Ovary (tissue), 10 donors: ENCODE results near the gene OR4F6. TPM values are rescaled to one million over a fixed set of nuclear protein-coding genes. Genes with fewer than 3 reads are reported as not detected.
A peak's percentile ranks its signal among the peaks of the same experiment; 100 is the strongest.
"Not testable (repeated sequence)": the region's sequence is repeated elsewhere in the genome, so short reads cannot be mapped to it uniquely, and the experiment has no call there.

Source experiments
- DNase-seq, 5 donors: peaks; one replicate each; pipeline ENCODE4 v3.0.0-alpha.2; 2019 to 2020
- H3K27ac ChIP-seq, 2 donors: fragments of 200-600 bp; one replicate each; pipeline versions ENCODE4 v1.5.1 to v1.8.0; 2019 to 2022
- H3K27me3 ChIP-seq: fragments of 200-600 bp; one replicate; pipeline ENCODE4 v1.8.0; 2022
- H3K36me3 ChIP-seq: fragments of 200-600 bp; sonication (generic); one replicate; pipeline ENCODE4 v1.5.1; 2019
- H3K4me1 ChIP-seq: one replicate; pipeline ENCODE4 v1.8.1; 2013; ENCODE audit warnings: mild to moderate bottlenecking, moderate library complexity; ENCODE audit not compliant: insufficient read depth
- H3K4me3 ChIP-seq: fragments of 200-600 bp; sonication (generic); one replicate; pipeline ENCODE4 v1.5.1; 2017
- H3K9me3 ChIP-seq, 2 donors: fragments of 200-600 bp in 1 of 2; sonication (generic) in 1 of 2; one replicate each; pipeline versions ENCODE4 v1.5.1 to v1.8.1; 2013 to 2019; ENCODE audit warnings: mild to moderate bottlenecking in 1 of 2, moderate library complexity in 1 of 2
- CTCF ChIP-seq, 3 donors: fragments of 450-650 bp in 2 of 3; fragments of 200-600 bp in 1 of 3; IDR thresholded peaks; one replicate each; pipeline versions ENCODE4 v1.5.1 to v1.8.0; 2016 to 2022; ENCODE audit warnings: antibody characterized with exemption in 3 of 3, mild to moderate bottlenecking in 1 of 3
- EP300 ChIP-seq: sonication (generic); formaldehyde crosslinking; IDR thresholded peaks from one replicate; pipeline ENCODE4 v1.6.1; 2017; ENCODE audit warnings: antibody characterized with exemption
- POLR2A ChIP-seq: fragments of 450-650 bp; IDR thresholded peaks from one replicate; pipeline ENCODE4 v1.6.1; 2017; ENCODE audit warnings: antibody characterized with exemption, mild to moderate bottlenecking, moderate library complexity
- WGBS, 3 donors: extraction: QIAGEN DNeasy Blood & Tissue Kit in 1 of 3; methylation state at CpG; one replicate each; pipeline versions ENCODE4 v1.1.5 to v1.1.7; 2013 to 2017; 5-methylcytosine and 5-hydroxymethylcytosine counted together
- intact Hi-C, 4 donors: fragments of 100-400 bp; cut with DNase I; formaldehyde crosslinking; loops; one replicate each; pipeline versions ENCODE4 v1.11.0 to v1.15.1; 2022 to 2023
- long read RNA-seq, 3 donors: library from polyadenylated mRNA in 2 of 3; unstranded in 2 of 3; transcript quantifications; one replicate each; pipeline ENCODE4 v2.0.0 and lab custom pipeline, GENCODE V29; 2021 to 2026
- polyA plus RNA-seq, 2 donors: library from polyadenylated mRNA; stranded (reverse); fragments of 200-250 nt in 1 of 2; fragments of 350-450 nt in 1 of 2; fragmentation: Illumina TruSeq in 1 of 2; extraction: RNeasy Lipid Tissue Mini Kit (QIAGEN cat#74804) in 1 of 2; gene quantifications; one replicate each; pipeline ENCODE4 v1.2.3, GENCODE V29; 2013 to 2014
- total RNA-seq, 7 donors: library from RNA; depleted of rRNA in 2 of 7; stranded (reverse); fragments of >200 nt in 2 of 7; fragmentation: NEBNext Ultra II Directional in 3 of 7; extraction: Animal tissue kit (Norgen Biotek cat#: 25700) in 3 of 7; gene quantifications; one replicate each; pipeline versions ENCODE4 v1.1.0 to v1.2.4, GENCODE V29; 2016 to 2023
- donor health status: DM: no; HTN: no; CAD: no; lungs with moderate emphysema.
- donor health status: DM: no; HTN: no; CAD: no.
- donor health status: Bipolar disorder and iron deficiency.
- donor health status: DM: yes; HTN: yes; CAD: no.
- donor health status: DM: no; HTN: no; CAD: no.
- donor health status: DM: yes; HTN: yes; CAD: no.

The OR4F6 gene
- not detected for total RNA-seq
- not detected for polyA plus RNA-seq
- long read RNA-seq, donor 1: 0 reads
- long read RNA-seq, donor 2: 0 reads
- long read RNA-seq, donor 3: 0 reads

GRCh38 chr15:101803209-101803608 is at the start of gene OR4F6:
TSS of gene OR4F6 (plus strand) at chr15:101803509. CDS start at chr15:101805720, 2,211 bp downstream.
- no peak within 1 kb of the TSS for H3K4me3 ChIP-seq
- no peak within 1 kb of the TSS for H3K27ac ChIP-seq
- 76 to 88% (median 81%) methylated on average over 2 of the region's 2 CpGs for WGBS, 3 donors
- intact Hi-C loops: no loop called here
- DNase-seq: no peak
- no peaks in the 10 kb centered on the region for H3K9me3 ChIP-seq
- no peaks in the 10 kb centered on the region for H3K27me3 ChIP-seq
- TF ChIP-seq CTCF (IDR thresholded peaks at IDR 0.05) (no peak), EP300 (no peak), POLR2A (no peak)
- H3K4me1 ChIP-seq: no peaks in the 10 kb centered on the region
- H3K36me3 ChIP-seq: no peaks in the 10 kb centered on the region

- H3K27ac ChIP-seq, intact Hi-C loops, H3K4me3 ChIP-seq, DNase-seq, H3K4me1 ChIP-seq, H3K9me3 ChIP-seq, H3K36me3 ChIP-seq, H3K27me3 ChIP-seq: not testable (repeated sequence)
- 81 to 88% (median 87%) methylated on average over 21 to 22 of the region's 23 CpGs for WGBS, 3 donors
Observed at GRCh38 chr15:101764669-101765339, 38.5 kb upstream of the OR4F6 start.

- H3K4me3 ChIP-seq, H3K27me3 ChIP-seq, H3K4me1 ChIP-seq, intact Hi-C loops, DNase-seq, H3K36me3 ChIP-seq, H3K9me3 ChIP-seq, H3K27ac ChIP-seq: not testable (repeated sequence)
- WGBS, 3 donors: 85 to 95% (median 92%) methylated on average over 7 of the region's 7 CpGs
Observed at GRCh38 chr15:101765340-101765671, 38.0 kb upstream of the OR4F6 start.

- no peaks in the 10 kb centered on the region for H3K4me1 ChIP-seq
- WGBS, 3 donors: 83 to 95% (median 86%) methylated on average over 15 of the region's 15 CpGs
Observed at GRCh38 chr15:101765772-101766456, 37.4 kb upstream of the OR4F6 start.

GRCh38 chr15:101767083-101767640 is 36.1 kb upstream of the OR4F6 start:
- H3K27me3 ChIP-seq, H3K9me3 ChIP-seq, H3K27ac ChIP-seq, intact Hi-C loops, H3K4me3 ChIP-seq, H3K36me3 ChIP-seq, H3K4me1 ChIP-seq: not testable (repeated sequence)
- DNase-seq: peak in 1 of 5 donors; percentile 15
- WGBS, 3 donors: 79 to 100% (median 91%) methylated on average over 4 to 7 of the region's 11 CpGs

More at GRCh38 chr15:101765772-101766456, 37.4 kb upstream of the OR4F6 start:
- TF ChIP-seq CTCF (IDR thresholded peaks at IDR 0.05) (no peak), EP300 (no peak), POLR2A (no peak)
- intact Hi-C loops: no loop called here
- Histone ChIP-seq H3K27me3 (no peaks in the 10 kb centered on the region), H3K9me3 (no peaks in the 10 kb centered on the region), H3K36me3 (no peaks in the 10 kb centered on the region), H3K27ac (no peak overlapping the region), H3K4me3 (no peak overlapping the region)
- no peak for DNase-seq

- intact Hi-C loops: no loop called here
- no peak for DNase-seq
- H3K36me3 ChIP-seq: no peaks in the 10 kb centered on the region
- 78 to 91% (median 90%) methylated on average over 8 of the region's 8 CpGs for WGBS, 3 donors
- H3K4me1 ChIP-seq: no peaks in the 10 kb centered on the region
- no peaks in the 10 kb centered on the region for H3K27me3 ChIP-seq
- H3K9me3 ChIP-seq: no peaks in the 10 kb centered on the region
- H3K4me3 ChIP-seq: no peak overlapping the region
- TF ChIP-seq POLR2A (no peak), CTCF (IDR thresholded peaks at IDR 0.05) (no peak), EP300 (no peak)
- H3K27ac ChIP-seq: no peak overlapping the region
Observed at GRCh38 chr15:101772921-101773320, 30.4 kb upstream of the OR4F6 start.
